GM23338 (cell line): ENCODE measurements around the gene GRID1. TPM values are rescaled to one million over a fixed set of nuclear protein-coding genes. Genes with fewer than 3 reads are reported as not detected.

Experiments
- ATAC-seq: fragments of 200-7000 bp; cut with Tn5 transposase; 3 replicates; pipeline ENCODE4 v1.9.1; 2020
- DNase-seq: peaks from one replicate; pipeline ENCODE4 v3.0.0-alpha.2; 2015; ENCODE audit warnings: low spot score
- H2AFZ ChIP-seq: fragments of 200-600 bp; sonication (generic); 2 replicates; pipeline ENCODE4 v1.8.0; 2016; ENCODE audit warnings: antibody characterized with exemption, mild to moderate bottlenecking, moderate library complexity
- H3F3A ChIP-seq: fragments of 200-600 bp; sonication (generic); replicated peaks from 2 replicates; pipeline ENCODE4 v1.8.0; 2017; ENCODE audit warnings: antibody characterized with exemption, mixed run types, low read depth
- H3K27ac ChIP-seq: fragments of 200-600 bp; sonication (generic); 2 replicates; pipeline ENCODE4 v1.6.1; 2016; ENCODE audit warnings: low read depth
- H3K27me3 ChIP-seq: fragments of 200-600 bp; sonication (generic); 2 replicates; pipeline ENCODE4 v1.8.0; 2016; ENCODE audit warnings: mild to moderate bottlenecking, mixed run types, moderate library complexity; ENCODE audit not compliant: insufficient read depth
- H3K36me3 ChIP-seq: fragments of 200-600 bp; sonication (generic); 2 replicates; pipeline ENCODE4 v1.8.0; 2016; ENCODE audit warnings: mild to moderate bottlenecking; ENCODE audit not compliant: insufficient read depth
- H3K4me1 ChIP-seq: fragments of 200-600 bp; sonication (generic); 2 replicates; pipeline ENCODE4 v1.8.0; 2016; ENCODE audit warnings: mild to moderate bottlenecking, moderate library complexity; ENCODE audit not compliant: insufficient read depth
- H3K4me2 ChIP-seq: fragments of 200-600 bp; sonication (generic); 2 replicates; pipeline ENCODE4 v1.7.1; 2017; ENCODE audit warnings: mixed run types
- H3K4me3 ChIP-seq: fragments of 200-600 bp; sonication (generic); 2 replicates; pipeline ENCODE4 v1.6.1; 2016; ENCODE audit warnings: mixed run types
- H3K79me2 ChIP-seq: fragments of 200-600 bp; sonication (generic); replicated peaks from 2 replicates; pipeline ENCODE4 v1.8.0; 2017; ENCODE audit warnings: mild to moderate bottlenecking; ENCODE audit not compliant: insufficient read depth
- H3K9me2 ChIP-seq: fragments of 200-600 bp; sonication (generic); 2 replicates; pipeline ENCODE4 v1.8.0; 2017; ENCODE audit not compliant: insufficient read depth
- H4K20me1 ChIP-seq: fragments of 200-600 bp; sonication (generic); replicated peaks from 2 replicates; pipeline ENCODE4 v1.8.0; 2017; ENCODE audit warnings: mild to moderate bottlenecking; ENCODE audit not compliant: insufficient read depth
- H3K27ac Mint-ChIP-seq: 2 replicates; pipeline ENCODE4 v1.8.0; 2020; ENCODE audit warnings: inconsistent platforms, mild to moderate bottlenecking, moderate library complexity, mixed read lengths
- H3K27me3 Mint-ChIP-seq: 3 replicates; pipeline ENCODE4 v1.8.0; 2022; ENCODE audit warnings: low read depth, mild to moderate bottlenecking, moderate library complexity, mixed read lengths, inconsistent platforms; ENCODE audit not compliant: insufficient read depth, poor library complexity
- H3K36me3 Mint-ChIP-seq: 3 replicates; pipeline ENCODE4 v1.8.0; 2021; ENCODE audit warnings: low read depth, mild to moderate bottlenecking, inconsistent platforms, moderate library complexity, mixed read lengths
- H3K4me1 Mint-ChIP-seq: 3 replicates; pipeline ENCODE4 v1.8.0; 2020; ENCODE audit warnings: mild to moderate bottlenecking, inconsistent platforms, mixed read lengths
- H3K4me3 Mint-ChIP-seq: 3 replicates; pipeline ENCODE4 v1.8.0; 2021; ENCODE audit warnings: moderate library complexity, mild to moderate bottlenecking, inconsistent platforms, mixed read lengths
- H3K9me3 Mint-ChIP-seq: 3 replicates; pipeline ENCODE4 v1.8.0; 2020; ENCODE audit warnings: moderate library complexity, mild to moderate bottlenecking, inconsistent platforms, mixed read lengths
- CREB1 ChIP-seq: fragments of 250-450 bp; sonication (Bioruptor Pico); IDR thresholded peaks from 2 replicates; pipeline ENCODE4 v1.5.0; 2020; ENCODE audit warnings: low read depth, mild to moderate bottlenecking, moderate library complexity
- EZH2 ChIP-seq: fragments of 200-600 bp; sonication (generic); IDR thresholded peaks from one replicate; pipeline ENCODE4 v1.8.0; 2017; ENCODE audit warnings: antibody characterized with exemption, mild to moderate bottlenecking, low read depth; ENCODE audit not compliant: unreplicated experiment
- EZH2phosphoT487 ChIP-seq: fragments of 200-600 bp; sonication (generic); IDR thresholded peaks from one replicate; pipeline ENCODE4 v1.8.1; 2018; ENCODE audit warnings: antibody characterized with exemption; ENCODE audit not compliant: unreplicated experiment
- JUNB ChIP-seq: IDR thresholded peaks from one replicate; pipeline ENCODE4 v1.6.1; 2016; ENCODE audit warnings: antibody characterized with exemption; ENCODE audit not compliant: unreplicated experiment
- NANOG ChIP-seq: IDR thresholded peaks from 2 replicates; pipeline ENCODE4 v1.6.1; 2016; ENCODE audit warnings: antibody characterized with exemption, borderline replicate concordance
- POLR2AphosphoS5 ChIP-seq: IDR thresholded peaks from 2 replicates; pipeline ENCODE4 v1.6.1; 2016; ENCODE audit warnings: antibody characterized with exemption, low read depth
- STAT1 ChIP-seq: IDR thresholded peaks from one replicate; pipeline ENCODE4 v1.6.1; 2016; ENCODE audit warnings: antibody characterized with exemption; ENCODE audit not compliant: unreplicated experiment
- ZNF114 ChIP-seq: fragments of 250-450 bp; sonication (Bioruptor Pico); IDR thresholded peaks from 2 replicates; pipeline ENCODE4 v1.5.0; 2020; ENCODE audit warnings: mild to moderate bottlenecking, moderate library complexity
- ZNF331 ChIP-seq: fragments of 250-450 bp; sonication (Bioruptor Pico); IDR thresholded peaks from 2 replicates; pipeline ENCODE4 v1.5.0; 2020; ENCODE audit warnings: low read depth, mild to moderate bottlenecking, moderate library complexity
- polyA plus RNA-seq: library from polyadenylated mRNA; unstranded; fragments of >200 nt; fragmentation: Nextera tagmentation; extraction: Ambion mirVana; gene quantifications from 2 replicates; pipeline ENCODE4 v1.2.1, GENCODE V29; 2016
- total RNA-seq: library from RNA; depleted of rRNA; stranded (reverse); fragments of >200 nt; shearing (Covaris generic); gene quantifications from 2 replicates; pipeline ENCODE4 v1.2.3, GENCODE V29; 2014
- TF ChIP-seq, protein P1 (sequence below): IDR thresholded peaks from 2 replicates; pipeline ENCODE4 v1.6.1; 2016; ENCODE audit warnings: antibody characterized with exemption
- TF ChIP-seq, protein P2 (sequence below): IDR thresholded peaks from one replicate; pipeline ENCODE4 v1.6.1; 2018; ENCODE audit warnings: antibody characterized with exemption; ENCODE audit not compliant: unreplicated experiment
- TF ChIP-seq, protein P3 (sequence below): fragments of 250-450 bp; sonication (Bioruptor Pico); IDR thresholded peaks from 2 replicates; pipeline ENCODE4 v1.5.0; 2020; ENCODE audit warnings: mild to moderate bottlenecking, moderate library complexity
- TF ChIP-seq, protein P4 (sequence below), 2 experiments: fragments of 200-600 bp in 1 of 2; sonication (generic) in 1 of 2; conservative IDR thresholded peaks; 2 replicates each; pipeline versions ENCODE4 v1.5.1 to v1.6.1; 2016 to 2017; ENCODE audit warnings: antibody characterized with exemption in 2 of 2, low read depth in 2 of 2, mild to moderate bottlenecking in 2 of 2, moderate library complexity in 1 of 2

GRID1 gene
- total and polyA plus RNA-seq, 2 experiments from 2014 or later = 0.14 to 0.15 TPM

DNA sequence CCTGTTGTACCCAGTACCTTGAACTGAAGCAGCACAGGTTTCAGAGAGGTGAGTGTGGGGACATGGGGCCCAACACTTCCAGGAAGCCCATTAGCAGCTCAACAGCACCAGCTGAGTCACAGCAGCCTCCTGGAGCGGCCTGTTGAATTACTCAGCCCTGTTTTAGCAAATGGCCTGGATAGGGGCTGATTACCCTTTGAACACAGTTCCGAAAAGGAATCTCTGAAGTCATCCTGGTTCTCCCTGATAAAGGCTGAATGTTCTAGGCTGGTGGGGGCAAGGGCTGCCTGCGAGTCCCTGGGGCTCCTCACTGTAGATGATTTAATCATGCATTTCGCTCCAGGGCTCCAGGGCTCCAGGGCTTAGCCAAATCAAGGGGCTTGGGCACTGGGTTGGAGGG lies 287.5 kb downstream of the GRID1 start:
- TF ChIP-seq EZH2phosphoT487 (no peak), ZNF331 (CRISPR knock-in tag) (no peak), EZH2 (no peak), JUNB (no peak), ZNF114 (CRISPR knock-in tag) (no peak), STAT1 (no peak), CREB1 (CRISPR knock-in tag) (no peak), NANOG (no peak), POLR2AphosphoS5 (no peak)
- TF ChIP-seq, protein P1, sequence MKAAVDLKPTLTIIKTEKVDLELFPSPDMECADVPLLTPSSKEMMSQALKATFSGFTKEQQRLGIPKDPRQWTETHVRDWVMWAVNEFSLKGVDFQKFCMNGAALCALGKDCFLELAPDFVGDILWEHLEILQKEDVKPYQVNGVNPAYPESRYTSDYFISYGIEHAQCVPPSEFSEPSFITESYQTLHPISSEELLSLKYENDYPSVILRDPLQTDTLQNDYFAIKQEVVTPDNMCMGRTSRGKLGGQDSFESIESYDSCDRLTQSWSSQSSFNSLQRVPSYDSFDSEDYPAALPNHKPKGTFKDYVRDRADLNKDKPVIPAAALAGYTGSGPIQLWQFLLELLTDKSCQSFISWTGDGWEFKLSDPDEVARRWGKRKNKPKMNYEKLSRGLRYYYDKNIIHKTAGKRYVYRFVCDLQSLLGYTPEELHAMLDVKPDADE = no peak
- TF ChIP-seq, protein P2, sequence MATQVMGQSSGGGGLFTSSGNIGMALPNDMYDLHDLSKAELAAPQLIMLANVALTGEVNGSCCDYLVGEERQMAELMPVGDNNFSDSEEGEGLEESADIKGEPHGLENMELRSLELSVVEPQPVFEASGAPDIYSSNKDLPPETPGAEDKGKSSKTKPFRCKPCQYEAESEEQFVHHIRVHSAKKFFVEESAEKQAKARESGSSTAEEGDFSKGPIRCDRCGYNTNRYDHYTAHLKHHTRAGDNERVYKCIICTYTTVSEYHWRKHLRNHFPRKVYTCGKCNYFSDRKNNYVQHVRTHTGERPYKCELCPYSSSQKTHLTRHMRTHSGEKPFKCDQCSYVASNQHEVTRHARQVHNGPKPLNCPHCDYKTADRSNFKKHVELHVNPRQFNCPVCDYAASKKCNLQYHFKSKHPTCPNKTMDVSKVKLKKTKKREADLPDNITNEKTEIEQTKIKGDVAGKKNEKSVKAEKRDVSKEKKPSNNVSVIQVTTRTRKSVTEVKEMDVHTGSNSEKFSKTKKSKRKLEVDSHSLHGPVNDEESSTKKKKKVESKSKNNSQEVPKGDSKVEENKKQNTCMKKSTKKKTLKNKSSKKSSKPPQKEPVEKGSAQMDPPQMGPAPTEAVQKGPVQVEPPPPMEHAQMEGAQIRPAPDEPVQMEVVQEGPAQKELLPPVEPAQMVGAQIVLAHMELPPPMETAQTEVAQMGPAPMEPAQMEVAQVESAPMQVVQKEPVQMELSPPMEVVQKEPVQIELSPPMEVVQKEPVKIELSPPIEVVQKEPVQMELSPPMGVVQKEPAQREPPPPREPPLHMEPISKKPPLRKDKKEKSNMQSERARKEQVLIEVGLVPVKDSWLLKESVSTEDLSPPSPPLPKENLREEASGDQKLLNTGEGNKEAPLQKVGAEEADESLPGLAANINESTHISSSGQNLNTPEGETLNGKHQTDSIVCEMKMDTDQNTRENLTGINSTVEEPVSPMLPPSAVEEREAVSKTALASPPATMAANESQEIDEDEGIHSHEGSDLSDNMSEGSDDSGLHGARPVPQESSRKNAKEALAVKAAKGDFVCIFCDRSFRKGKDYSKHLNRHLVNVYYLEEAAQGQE = no peak
- TF ChIP-seq, protein P3, sequence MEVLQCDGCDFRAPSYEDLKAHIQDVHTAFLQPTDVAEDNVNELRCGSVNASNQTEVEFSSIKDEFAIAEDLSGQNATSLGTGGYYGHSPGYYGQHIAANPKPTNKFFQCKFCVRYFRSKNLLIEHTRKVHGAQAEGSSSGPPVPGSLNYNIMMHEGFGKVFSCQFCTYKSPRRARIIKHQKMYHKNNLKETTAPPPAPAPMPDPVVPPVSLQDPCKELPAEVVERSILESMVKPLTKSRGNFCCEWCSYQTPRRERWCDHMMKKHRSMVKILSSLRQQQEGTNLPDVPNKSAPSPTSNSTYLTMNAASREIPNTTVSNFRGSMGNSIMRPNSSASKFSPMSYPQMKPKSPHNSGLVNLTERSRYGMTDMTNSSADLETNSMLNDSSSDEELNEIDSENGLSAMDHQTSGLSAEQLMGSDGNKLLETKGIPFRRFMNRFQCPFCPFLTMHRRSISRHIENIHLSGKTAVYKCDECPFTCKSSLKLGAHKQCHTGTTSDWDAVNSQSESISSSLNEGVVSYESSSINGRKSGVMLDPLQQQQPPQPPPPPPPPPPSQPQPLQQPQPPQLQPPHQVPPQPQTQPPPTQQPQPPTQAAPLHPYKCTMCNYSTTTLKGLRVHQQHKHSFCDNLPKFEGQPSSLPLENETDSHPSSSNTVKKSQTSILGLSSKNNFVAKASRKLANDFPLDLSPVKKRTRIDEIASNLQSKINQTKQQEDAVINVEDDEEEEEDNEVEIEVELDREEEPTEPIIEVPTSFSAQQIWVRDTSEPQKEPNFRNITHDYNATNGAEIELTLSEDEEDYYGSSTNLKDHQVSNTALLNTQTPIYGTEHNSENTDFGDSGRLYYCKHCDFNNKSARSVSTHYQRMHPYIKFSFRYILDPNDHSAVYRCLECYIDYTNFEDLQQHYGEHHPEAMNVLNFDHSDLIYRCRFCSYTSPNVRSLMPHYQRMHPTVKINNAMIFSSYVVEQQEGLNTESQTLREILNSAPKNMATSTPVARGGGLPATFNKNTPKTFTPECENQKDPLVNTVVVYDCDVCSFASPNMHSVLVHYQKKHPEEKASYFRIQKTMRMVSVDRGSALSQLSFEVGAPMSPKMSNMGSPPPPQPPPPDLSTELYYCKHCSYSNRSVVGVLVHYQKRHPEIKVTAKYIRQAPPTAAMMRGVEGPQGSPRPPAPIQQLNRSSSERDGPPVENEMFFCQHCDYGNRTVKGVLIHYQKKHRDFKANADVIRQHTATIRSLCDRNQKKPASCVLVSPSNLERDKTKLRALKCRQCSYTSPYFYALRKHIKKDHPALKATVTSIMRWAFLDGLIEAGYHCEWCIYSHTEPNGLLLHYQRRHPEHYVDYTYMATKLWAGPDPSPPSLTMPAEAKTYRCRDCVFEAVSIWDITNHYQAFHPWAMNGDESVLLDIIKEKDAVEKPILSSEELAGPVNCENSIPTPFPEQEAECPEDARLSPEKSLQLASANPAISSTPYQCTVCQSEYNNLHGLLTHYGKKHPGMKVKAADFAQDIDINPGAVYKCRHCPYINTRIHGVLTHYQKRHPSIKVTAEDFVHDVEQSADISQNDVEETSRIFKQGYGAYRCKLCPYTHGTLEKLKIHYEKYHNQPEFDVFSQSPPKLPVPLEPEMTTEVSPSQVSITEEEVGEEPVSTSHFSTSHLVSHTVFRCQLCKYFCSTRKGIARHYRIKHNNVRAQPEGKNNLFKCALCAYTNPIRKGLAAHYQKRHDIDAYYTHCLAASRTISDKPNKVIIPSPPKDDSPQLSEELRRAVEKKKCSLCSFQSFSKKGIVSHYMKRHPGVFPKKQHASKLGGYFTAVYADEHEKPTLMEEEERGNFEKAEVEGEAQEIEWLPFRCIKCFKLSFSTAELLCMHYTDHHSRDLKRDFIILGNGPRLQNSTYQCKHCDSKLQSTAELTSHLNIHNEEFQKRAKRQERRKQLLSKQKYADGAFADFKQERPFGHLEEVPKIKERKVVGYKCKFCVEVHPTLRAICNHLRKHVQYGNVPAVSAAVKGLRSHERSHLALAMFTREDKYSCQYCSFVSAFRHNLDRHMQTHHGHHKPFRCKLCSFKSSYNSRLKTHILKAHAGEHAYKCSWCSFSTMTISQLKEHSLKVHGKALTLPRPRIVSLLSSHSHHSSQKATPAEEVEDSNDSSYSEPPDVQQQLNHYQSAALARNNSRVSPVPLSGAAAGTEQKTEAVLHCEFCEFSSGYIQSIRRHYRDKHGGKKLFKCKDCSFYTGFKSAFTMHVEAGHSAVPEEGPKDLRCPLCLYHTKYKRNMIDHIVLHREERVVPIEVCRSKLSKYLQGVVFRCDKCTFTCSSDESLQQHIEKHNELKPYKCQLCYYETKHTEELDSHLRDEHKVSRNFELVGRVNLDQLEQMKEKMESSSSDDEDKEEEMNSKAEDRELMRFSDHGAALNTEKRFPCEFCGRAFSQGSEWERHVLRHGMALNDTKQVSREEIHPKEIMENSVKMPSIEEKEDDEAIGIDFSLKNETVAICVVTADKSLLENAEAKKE = no peak
- TF ChIP-seq, protein P4, sequence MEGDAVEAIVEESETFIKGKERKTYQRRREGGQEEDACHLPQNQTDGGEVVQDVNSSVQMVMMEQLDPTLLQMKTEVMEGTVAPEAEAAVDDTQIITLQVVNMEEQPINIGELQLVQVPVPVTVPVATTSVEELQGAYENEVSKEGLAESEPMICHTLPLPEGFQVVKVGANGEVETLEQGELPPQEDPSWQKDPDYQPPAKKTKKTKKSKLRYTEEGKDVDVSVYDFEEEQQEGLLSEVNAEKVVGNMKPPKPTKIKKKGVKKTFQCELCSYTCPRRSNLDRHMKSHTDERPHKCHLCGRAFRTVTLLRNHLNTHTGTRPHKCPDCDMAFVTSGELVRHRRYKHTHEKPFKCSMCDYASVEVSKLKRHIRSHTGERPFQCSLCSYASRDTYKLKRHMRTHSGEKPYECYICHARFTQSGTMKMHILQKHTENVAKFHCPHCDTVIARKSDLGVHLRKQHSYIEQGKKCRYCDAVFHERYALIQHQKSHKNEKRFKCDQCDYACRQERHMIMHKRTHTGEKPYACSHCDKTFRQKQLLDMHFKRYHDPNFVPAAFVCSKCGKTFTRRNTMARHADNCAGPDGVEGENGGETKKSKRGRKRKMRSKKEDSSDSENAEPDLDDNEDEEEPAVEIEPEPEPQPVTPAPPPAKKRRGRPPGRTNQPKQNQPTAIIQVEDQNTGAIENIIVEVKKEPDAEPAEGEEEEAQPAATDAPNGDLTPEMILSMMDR (conservative IDR thresholded peaks at IDR 0.05; ENCODE audit: low read depth in 2 of 2) = no peak
- peaks cover 8% of the 10 kb centered on the region for H3K4me1 Mint-ChIP-seq
- H3K27ac Mint-ChIP-seq = no peak overlapping the region; the same call in 1 of the 2 replicates
- H3K9me3 Mint-ChIP-seq = peaks cover 62% of the 10 kb centered on the region
- Histone ChIP-seq H3K4me3 (no peak overlapping the region), H3K4me1 (no peaks in the 10 kb centered on the region), H3K9me2 (no peaks in the 10 kb centered on the region), H3K27me3 (no peaks in the 10 kb centered on the region), H4K20me1 (no peaks in the 10 kb centered on the region), H3K27ac (no peak overlapping the region), H3F3A (no peaks in the 10 kb centered on the region), H3K79me2 (no peaks in the 10 kb centered on the region), H3K4me2 (no peak overlapping the region), H2AFZ (no peak overlapping the region), H3K36me3 (no peaks in the 10 kb centered on the region)
- H3K4me3 Mint-ChIP-seq = no peak overlapping the region
- peaks cover 10% of the 10 kb centered on the region for H3K27me3 Mint-ChIP-seq
- peaks cover 9% of the 10 kb centered on the region for H3K36me3 Mint-ChIP-seq
- peak; percentile 88 for ATAC-seq
- no peak for DNase-seq
